Tibial artery (tissue), 4 donors: ENCODE measurements around the gene TMEM63C.

Experiments used
- DNase-seq, 2 donors: peaks; one replicate each; pipeline ENCODE4 v3.0.0-alpha.2; 2019
- H3K27ac ChIP-seq, 2 donors: fragments of 200-600 bp; sonication (generic) in 1 of 2; 1 replicate in 1 of 2; 2 replicates in 1 of 2; pipeline ENCODE4 v1.5.1; 2018 to 2019; ENCODE audit warnings: mild to moderate bottlenecking in 1 of 2
- H3K27me3 ChIP-seq, 2 donors: fragments of 200-600 bp; sonication (generic) in 1 of 2; one replicate each; pipeline versions ENCODE4 v1.5.1 to v1.6.0; 2016 to 2019
- H3K36me3 ChIP-seq, 3 donors: fragments of 200-600 bp; sonication (generic) in 2 of 3; one replicate each; pipeline ENCODE4 v1.5.1; 2016 to 2019; ENCODE audit warnings: mild to moderate bottlenecking in 2 of 3
- H3K4me1 ChIP-seq, 4 donors: fragments of 200-600 bp; sonication (generic) in 2 of 4; 1 replicate in 3 of 4; 2 replicates in 1 of 4; pipeline ENCODE4 v1.5.1; 2016 to 2019
- H3K4me3 ChIP-seq, 2 donors: fragments of 200-600 bp; sonication (generic) in 1 of 2; 1 replicate in 1 of 2; 2 replicates in 1 of 2; pipeline ENCODE4 v1.5.1; 2018 to 2019; ENCODE audit warnings: mild to moderate bottlenecking in 2 of 2
- H3K9me3 ChIP-seq, 3 donors: fragments of 200-600 bp; sonication (generic) in 1 of 3; one replicate each; pipeline ENCODE4 v1.5.1; 2016 to 2019
- CTCF ChIP-seq, 2 experiments: fragments of 200-600 bp in 1 of 2; fragments of 450-650 bp in 1 of 2; IDR thresholded peaks; one replicate each; pipeline ENCODE4 v1.5.1; 2017 to 2019; ENCODE audit warnings: antibody characterized with exemption in 2 of 2, mild to moderate bottlenecking in 1 of 2, moderate library complexity in 1 of 2
- intact Hi-C: fragments of 100-400 bp; cut with DNase I; formaldehyde crosslinking; loops from one replicate; pipeline ENCODE4 v1.15.0; 2023; ENCODE audit warnings: low total_unique reads

Gene TMEM63C

GRCh38 chr14:77184396-77185092 is 2.9 kb downstream of the TMEM63C start:
- Histone ChIP-seq H3K27ac (no peak overlapping the region), H3K4me1 (peaks cover 0 to 12% (median 10%) of the 10 kb centered on the region in 4 donors), H3K36me3 (no peaks in the 10 kb centered on the region), H3K27me3 (peaks cover 0 to 86% of the 10 kb centered on the region in 2 donors), H3K4me3 (no peak overlapping the region), H3K9me3 (no peaks in the 10 kb centered on the region)
- TF ChIP-seq CTCF (IDR thresholded peaks at IDR 0.05): no peak
- DNase-seq: no peak
- intact Hi-C loops: no loop called here

GRCh38 chr14:77185093-77185465 is 3.5 kb downstream of the TMEM63C start:
- no peak for TF ChIP-seq CTCF (IDR thresholded peaks at IDR 0.05)
- intact Hi-C loops: no loop called here
- no peak overlapping the region for H3K27ac ChIP-seq
- H3K27me3 ChIP-seq: peaks cover 0 to 80% of the 10 kb centered on the region in 2 donors
- no peak overlapping the region for H3K4me3 ChIP-seq
- DNase-seq: no peak
- no peaks in the 10 kb centered on the region for H3K9me3 ChIP-seq
- H3K4me1 ChIP-seq: peaks cover 0 to 12% (median 10%) of the 10 kb centered on the region in 4 donors
- H3K36me3 ChIP-seq: no peaks in the 10 kb centered on the region

DNA sequence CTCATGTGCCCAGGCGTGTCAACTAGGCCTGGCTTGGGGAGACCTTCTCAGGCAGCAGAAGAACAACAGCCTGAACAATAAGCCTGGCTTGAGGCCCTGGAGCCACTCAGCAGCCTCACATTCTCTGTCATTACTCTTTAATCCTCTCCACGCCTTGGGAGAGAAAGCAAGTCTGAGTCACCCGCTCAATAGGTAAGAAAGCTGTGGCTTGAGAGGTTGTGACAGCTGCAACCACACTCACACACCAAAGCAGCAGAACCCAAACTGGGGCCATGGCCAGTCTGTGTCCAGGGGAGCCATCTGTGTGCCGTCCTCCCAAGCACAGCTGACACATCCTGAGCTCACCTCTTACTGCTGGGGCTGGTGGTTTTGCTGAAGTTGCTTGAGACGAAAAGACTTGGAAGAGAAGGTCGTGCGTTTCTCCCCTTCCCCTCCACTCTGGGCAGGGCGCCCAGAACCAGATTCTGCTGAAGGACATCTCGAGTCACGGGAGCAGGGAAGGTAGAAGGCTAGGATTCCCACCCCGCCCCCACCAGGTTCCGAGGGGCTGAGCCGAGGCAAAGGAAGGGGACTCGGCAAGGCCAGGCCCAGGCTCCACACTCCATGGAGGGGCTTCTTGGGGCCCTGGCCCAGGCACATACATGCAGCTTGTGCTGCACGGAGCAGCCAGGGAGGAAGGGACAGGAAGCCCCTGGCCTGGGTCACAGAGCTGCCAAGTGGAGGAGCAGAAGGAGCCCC is 5.5 kb downstream of the TMEM63C start:
- Histone ChIP-seq H3K27ac (no peak overlapping the region), H3K36me3 (no peaks in the 10 kb centered on the region), H3K9me3 (no peaks in the 10 kb centered on the region), H3K4me1 (peaks cover 0 to 4% (median 4%) of the 10 kb centered on the region in 4 donors), H3K4me3 (no peak overlapping the region), H3K27me3 (peaks cover 0 to 63% of the 10 kb centered on the region in 2 donors)
- no peak for DNase-seq
- intact Hi-C loops: no loop called here
- no peak for TF ChIP-seq CTCF (IDR thresholded peaks at IDR 0.05)

GRCh38 chr14:77187649-77188012 is 6.0 kb downstream of the TMEM63C start:
- no peak for DNase-seq
- intact Hi-C loops: no loop called here
- no peaks in the 10 kb centered on the region for H3K4me1 ChIP-seq
- no peak overlapping the region for H3K4me3 ChIP-seq
- H3K27me3 ChIP-seq: peaks cover 0 to 57% of the 10 kb centered on the region in 2 donors
- H3K36me3 ChIP-seq: no peaks in the 10 kb centered on the region
- H3K27ac ChIP-seq: no peak overlapping the region
- no peak for TF ChIP-seq CTCF (IDR thresholded peaks at IDR 0.05)
- no peaks in the 10 kb centered on the region for H3K9me3 ChIP-seq

DNA sequence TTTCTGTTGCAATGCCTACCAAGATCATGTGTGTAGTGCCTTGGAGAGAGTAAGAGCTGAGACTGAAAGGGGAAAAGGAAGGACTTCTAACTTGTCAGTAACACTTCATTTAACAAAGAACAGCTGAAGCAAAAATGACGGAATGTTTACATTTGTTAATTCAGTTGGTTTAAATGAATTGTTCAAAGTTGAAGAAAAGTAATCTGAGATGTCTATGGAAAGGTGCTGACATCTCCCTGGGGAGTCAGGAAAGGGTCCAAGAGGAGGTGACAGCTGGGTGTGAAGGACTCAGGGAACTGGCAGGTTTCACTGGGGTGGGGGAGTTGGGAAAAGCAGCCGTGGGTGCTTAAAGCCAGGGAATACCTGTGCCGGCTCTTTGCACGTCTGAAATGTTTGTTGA is 7.9 kb downstream of the TMEM63C start:
- no peak for DNase-seq
- intact Hi-C loops: no loop called here
- TF ChIP-seq CTCF (IDR thresholded peaks at IDR 0.05): no peak
- Histone ChIP-seq H3K9me3 (no peaks in the 10 kb centered on the region), H3K36me3 (no peaks in the 10 kb centered on the region), H3K4me3 (no peak overlapping the region), H3K27me3 (peaks cover 0 to 39% of the 10 kb centered on the region in 2 donors), H3K4me1 (no peaks in the 10 kb centered on the region), H3K27ac (no peak overlapping the region)
